Astrocyte (in vitro differentiated cells and primary cell): ENCODE results near the gene FAM78B. TPM values are rescaled to one million over a fixed set of nuclear protein-coding genes. Genes with fewer than 3 reads are reported as not detected.
A peak's percentile ranks its signal among the peaks of the same experiment; 100 is the strongest.

ENCODE experiments used
- DNase-seq: peaks from one replicate; pipeline ENCODE4 v3.0.0-alpha.2; 2010; ENCODE audit warnings: low read depth
- FAIRE-seq: peaks from 2 replicates; lab custom pipeline; 2011; peaks lifted over from hg19 to GRCh38; lab: Jason Lieb, UNC
- H2AFZ ChIP-seq: 2 replicates; pipeline ENCODE4 v1.6.0; 2012; ENCODE audit warnings: low read depth, low read length, inconsistent platforms
- H3K27ac ChIP-seq: 2 replicates; pipeline ENCODE4 v1.5.1; 2011; ENCODE audit warnings: low read depth, low read length, inconsistent platforms
- H3K27me3 ChIP-seq: 2 replicates; pipeline ENCODE4 v1.6.0; 2011; ENCODE audit warnings: low read length, inconsistent platforms; ENCODE audit not compliant: insufficient read depth
- H3K36me3 ChIP-seq: 2 replicates; pipeline ENCODE4 v1.5.1; 2011; ENCODE audit warnings: low read length, inconsistent platforms; ENCODE audit not compliant: insufficient read depth
- H3K4me1 ChIP-seq: 2 replicates; pipeline ENCODE4 v1.5.1; 2011; ENCODE audit warnings: low read length, inconsistent platforms; ENCODE audit not compliant: insufficient read depth
- H3K4me2 ChIP-seq: 2 replicates; pipeline ENCODE4 v1.6.0; 2012; ENCODE audit warnings: low read length, inconsistent platforms
- H3K4me3 ChIP-seq: 2 replicates; pipeline ENCODE4 v1.5.1; 2011; ENCODE audit warnings: low read depth, mild to moderate bottlenecking, low read length, inconsistent platforms; ENCODE audit not compliant: insufficient read depth
- H3K79me2 ChIP-seq: 2 replicates; pipeline ENCODE4 v1.6.0; 2012; ENCODE audit warnings: mild to moderate bottlenecking, low read length, inconsistent platforms; ENCODE audit not compliant: insufficient read depth
- H3K9ac ChIP-seq: 2 replicates; pipeline ENCODE4 v1.6.0; 2012; ENCODE audit warnings: mild to moderate bottlenecking, low read length, inconsistent platforms
- H3K9me3 ChIP-seq: 2 replicates; pipeline ENCODE4 v1.5.1; 2012; ENCODE audit warnings: low read depth, mild to moderate bottlenecking, low read length, inconsistent platforms; ENCODE audit not compliant: insufficient read depth
- H4K20me1 ChIP-seq: 2 replicates; pipeline ENCODE4 v1.6.0; 2012; ENCODE audit warnings: low read length, inconsistent platforms; ENCODE audit not compliant: insufficient read depth
- H3K27ac Mint-ChIP-seq: one replicate; pipeline ENCODE4 v1.8.0; 2021; ENCODE audit warnings: mild to moderate bottlenecking, mixed read lengths; ENCODE audit not compliant: unreplicated experiment
- H3K27me3 Mint-ChIP-seq: one replicate; pipeline ENCODE4 v1.8.0; 2021; ENCODE audit warnings: low read depth, mixed read lengths; ENCODE audit not compliant: unreplicated experiment
- H3K36me3 Mint-ChIP-seq: one replicate; pipeline ENCODE4 v1.8.0; 2021; ENCODE audit warnings: low read depth, mixed read lengths; ENCODE audit not compliant: unreplicated experiment
- H3K4me1 Mint-ChIP-seq: one replicate; pipeline ENCODE4 v1.8.0; 2021; ENCODE audit warnings: low read depth, mixed read lengths; ENCODE audit not compliant: unreplicated experiment
- H3K4me3 Mint-ChIP-seq: one replicate; pipeline ENCODE4 v1.8.0; 2021; ENCODE audit warnings: mild to moderate bottlenecking, moderate library complexity, mixed read lengths; ENCODE audit not compliant: unreplicated experiment
- H3K9me3 Mint-ChIP-seq: one replicate; pipeline ENCODE4 v1.8.0; 2021; ENCODE audit warnings: mild to moderate bottlenecking, mixed read lengths; ENCODE audit not compliant: unreplicated experiment
- EZH2 ChIP-seq: IDR thresholded peaks from 2 replicates; pipeline ENCODE4 v1.6.1; 2012; ENCODE audit warnings: mild to moderate bottlenecking, low read length, inconsistent platforms; ENCODE audit not compliant: insufficient read depth
- total RNA-seq: library from RNA; stranded (reverse); gene quantifications from 2 replicates; pipeline ENCODE4 v1.2.1, GENCODE V29; 2021
- TF ChIP-seq, protein P1 (sequence below): IDR thresholded peaks from 2 replicates; pipeline ENCODE4 v1.5.1; 2011; ENCODE audit warnings: low read depth, mild to moderate bottlenecking, inconsistent platforms, low read length, moderate library complexity; ENCODE audit not compliant: insufficient read depth

Gene FAM78B
- total RNA-seq, 1 donor from 2014 or later: 0.20 TPM

- Histone ChIP-seq H4K20me1 (no peaks in the 10 kb centered on the region), H3K27ac (no peak overlapping the region), H3K9me3 (peaks cover 3% of the 10 kb centered on the region), H3K9ac (no peak overlapping the region), H3K4me3 (no peak overlapping the region), H3K36me3 (no peaks in the 10 kb centered on the region), H3K27me3 (no peaks in the 10 kb centered on the region), H2AFZ (no peak overlapping the region), H3K79me2 (no peaks in the 10 kb centered on the region), H3K4me1 (no peaks in the 10 kb centered on the region), H3K4me2 (no peak overlapping the region)
- TF ChIP-seq, protein P1, sequence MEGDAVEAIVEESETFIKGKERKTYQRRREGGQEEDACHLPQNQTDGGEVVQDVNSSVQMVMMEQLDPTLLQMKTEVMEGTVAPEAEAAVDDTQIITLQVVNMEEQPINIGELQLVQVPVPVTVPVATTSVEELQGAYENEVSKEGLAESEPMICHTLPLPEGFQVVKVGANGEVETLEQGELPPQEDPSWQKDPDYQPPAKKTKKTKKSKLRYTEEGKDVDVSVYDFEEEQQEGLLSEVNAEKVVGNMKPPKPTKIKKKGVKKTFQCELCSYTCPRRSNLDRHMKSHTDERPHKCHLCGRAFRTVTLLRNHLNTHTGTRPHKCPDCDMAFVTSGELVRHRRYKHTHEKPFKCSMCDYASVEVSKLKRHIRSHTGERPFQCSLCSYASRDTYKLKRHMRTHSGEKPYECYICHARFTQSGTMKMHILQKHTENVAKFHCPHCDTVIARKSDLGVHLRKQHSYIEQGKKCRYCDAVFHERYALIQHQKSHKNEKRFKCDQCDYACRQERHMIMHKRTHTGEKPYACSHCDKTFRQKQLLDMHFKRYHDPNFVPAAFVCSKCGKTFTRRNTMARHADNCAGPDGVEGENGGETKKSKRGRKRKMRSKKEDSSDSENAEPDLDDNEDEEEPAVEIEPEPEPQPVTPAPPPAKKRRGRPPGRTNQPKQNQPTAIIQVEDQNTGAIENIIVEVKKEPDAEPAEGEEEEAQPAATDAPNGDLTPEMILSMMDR: no peak
- no peak for TF ChIP-seq EZH2
- H3K27me3 Mint-ChIP-seq: peaks cover 7% of the 10 kb centered on the region
- peaks cover 2% of the 10 kb centered on the region for H3K36me3 Mint-ChIP-seq
- no peak overlapping the region for H3K4me3 Mint-ChIP-seq
- FAIRE-seq (no peak), DNase-seq (no peak)
- no peak overlapping the region for H3K27ac Mint-ChIP-seq
- H3K9me3 Mint-ChIP-seq: no peaks in the 10 kb centered on the region
- H3K4me1 Mint-ChIP-seq: peaks cover 3% of the 10 kb centered on the region
Observed at GRCh38 chr1:166084613-166085012, 82.2 kb downstream of the FAM78B start.

DNA sequence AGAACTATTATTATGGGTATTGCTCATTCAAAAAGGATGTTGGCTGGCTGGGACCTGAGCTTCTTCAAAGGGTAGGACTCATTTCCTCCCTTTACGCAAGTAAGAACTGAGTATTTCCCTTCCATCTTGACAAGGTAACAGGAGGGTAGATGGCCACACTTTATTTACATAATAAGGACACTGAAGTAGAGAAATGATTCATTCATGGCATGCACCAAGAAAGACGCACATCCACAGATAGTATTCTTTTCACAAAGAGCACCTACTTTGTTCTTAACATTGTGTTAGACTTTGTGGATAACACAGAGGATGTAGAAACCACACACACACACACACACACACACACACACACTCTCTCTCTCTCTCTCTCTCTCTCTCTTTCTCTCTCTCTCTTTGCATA lies 82.9 kb downstream of the FAM78B start:
- H3K27ac Mint-ChIP-seq: no peak overlapping the region
- no peak overlapping the region for H3K4me3 Mint-ChIP-seq
- H3K27me3 Mint-ChIP-seq: peaks cover 7% of the 10 kb centered on the region
- no peaks in the 10 kb centered on the region for H3K4me1 ChIP-seq
- H3K4me3 ChIP-seq: no peak overlapping the region
- no peaks in the 10 kb centered on the region for H3K9me3 Mint-ChIP-seq
- H3K4me1 Mint-ChIP-seq: peaks cover 3% of the 10 kb centered on the region
- H3K36me3 ChIP-seq: no peaks in the 10 kb centered on the region
- FAIRE-seq (no peak), DNase-seq (peak; percentile 8)
- H3K27ac ChIP-seq: no peak overlapping the region
- H3K79me2 ChIP-seq: no peaks in the 10 kb centered on the region
- H4K20me1 ChIP-seq: no peaks in the 10 kb centered on the region
- H3K4me2 ChIP-seq: no peak overlapping the region
- no peak overlapping the region for H2AFZ ChIP-seq
- TF ChIP-seq, protein P1: no peak
- no peak for TF ChIP-seq EZH2
- peaks cover 3% of the 10 kb centered on the region for H3K9me3 ChIP-seq
- no peak overlapping the region for H3K9ac ChIP-seq
- H3K36me3 Mint-ChIP-seq: peaks cover 2% of the 10 kb centered on the region
- no peaks in the 10 kb centered on the region for H3K27me3 ChIP-seq

DNA sequence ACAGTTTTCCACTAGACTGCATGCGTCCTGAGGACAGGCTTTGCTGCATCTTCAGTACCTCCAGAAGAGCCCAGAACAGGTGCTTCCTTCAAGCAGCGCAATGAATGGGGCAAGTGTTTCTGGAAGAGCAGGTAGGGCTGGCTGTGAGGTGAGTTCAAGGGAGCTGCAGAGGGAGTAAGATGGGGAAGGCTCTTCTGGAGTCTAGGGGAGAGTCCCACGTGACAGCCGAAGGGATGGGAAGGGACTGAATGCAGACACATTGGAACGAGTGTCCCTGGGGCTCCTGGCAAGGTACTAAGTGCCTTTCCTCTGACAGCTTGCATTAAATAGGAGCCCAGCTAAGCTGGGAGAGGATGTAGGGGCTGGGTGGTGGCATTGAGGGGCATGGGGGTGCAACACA lies 84.2 kb downstream of the FAM78B start:
- peaks cover 3% of the 10 kb centered on the region for H3K9me3 ChIP-seq

More for the DNA sequence above, 84.2 kb downstream of the FAM78B start:
- Mint-ChIP-seq H3K27ac (no peak overlapping the region), H3K4me1 (peaks cover 3% of the 10 kb centered on the region), H3K9me3 (no peaks in the 10 kb centered on the region), H3K36me3 (no peaks in the 10 kb centered on the region), H3K4me3 (no peak overlapping the region), H3K27me3 (peaks cover 3% of the 10 kb centered on the region)
- H3K27me3 ChIP-seq: no peaks in the 10 kb centered on the region
- H3K4me2 ChIP-seq: no peak overlapping the region
- FAIRE-seq: no peak
- H3K79me2 ChIP-seq: no peaks in the 10 kb centered on the region
- H3K27ac ChIP-seq: no peak overlapping the region
- no peak for DNase-seq
- no peaks in the 10 kb centered on the region for H4K20me1 ChIP-seq
- no peak overlapping the region for H3K4me3 ChIP-seq
- H3K36me3 ChIP-seq: no peaks in the 10 kb centered on the region
- H2AFZ ChIP-seq: no peak overlapping the region
- TF ChIP-seq, protein P1: no peak
- no peak for TF ChIP-seq EZH2
- H3K4me1 ChIP-seq: no peaks in the 10 kb centered on the region
- no peak overlapping the region for H3K9ac ChIP-seq
